Measurements from ENCODE around the gene PACRG. TPM values are rescaled to one million over a fixed set of nuclear protein-coding genes. Genes with fewer than 3 reads are reported as not detected.

PACRG gene
- polyA plus RNA-seq, 1 donor (not counting 4 experiments of a cell fraction or from before 2014, with no cell fraction given) = 0.31 TPM

DNA sequence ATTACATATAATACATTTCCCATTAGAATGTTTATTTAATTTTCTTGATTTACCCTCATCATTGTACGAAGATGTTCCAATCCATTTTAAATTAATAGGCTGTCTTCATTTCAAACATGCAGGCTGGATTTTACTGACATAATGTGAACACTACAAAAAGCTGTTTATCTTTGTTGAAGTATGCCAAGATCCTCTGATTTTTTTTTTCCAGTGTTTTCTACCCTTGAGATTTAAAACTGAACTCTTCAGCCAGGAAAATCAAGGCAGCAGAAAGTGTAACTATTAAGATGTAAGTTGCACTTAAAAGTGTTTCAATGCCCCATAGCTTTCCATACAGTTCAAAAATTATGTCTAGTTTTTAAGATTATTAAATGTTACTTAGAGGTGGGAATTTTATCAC is 43.7 kb upstream of the PACRG start:
- no peaks in the 10 kb centered on the region for H3K36me3 ChIP-seq (ENCODE audit: control insufficient read depth in 2 of 2, extremely low read depth in 1 of 2, insufficient read depth in 2 of 2, low read length in 2 of 2)
- H4K20me1 ChIP-seq (ENCODE audit: control insufficient read depth, extremely low read depth, insufficient read depth, low read length) = no peaks in the 10 kb centered on the region
- TF ChIP-seq, protein P1, sequence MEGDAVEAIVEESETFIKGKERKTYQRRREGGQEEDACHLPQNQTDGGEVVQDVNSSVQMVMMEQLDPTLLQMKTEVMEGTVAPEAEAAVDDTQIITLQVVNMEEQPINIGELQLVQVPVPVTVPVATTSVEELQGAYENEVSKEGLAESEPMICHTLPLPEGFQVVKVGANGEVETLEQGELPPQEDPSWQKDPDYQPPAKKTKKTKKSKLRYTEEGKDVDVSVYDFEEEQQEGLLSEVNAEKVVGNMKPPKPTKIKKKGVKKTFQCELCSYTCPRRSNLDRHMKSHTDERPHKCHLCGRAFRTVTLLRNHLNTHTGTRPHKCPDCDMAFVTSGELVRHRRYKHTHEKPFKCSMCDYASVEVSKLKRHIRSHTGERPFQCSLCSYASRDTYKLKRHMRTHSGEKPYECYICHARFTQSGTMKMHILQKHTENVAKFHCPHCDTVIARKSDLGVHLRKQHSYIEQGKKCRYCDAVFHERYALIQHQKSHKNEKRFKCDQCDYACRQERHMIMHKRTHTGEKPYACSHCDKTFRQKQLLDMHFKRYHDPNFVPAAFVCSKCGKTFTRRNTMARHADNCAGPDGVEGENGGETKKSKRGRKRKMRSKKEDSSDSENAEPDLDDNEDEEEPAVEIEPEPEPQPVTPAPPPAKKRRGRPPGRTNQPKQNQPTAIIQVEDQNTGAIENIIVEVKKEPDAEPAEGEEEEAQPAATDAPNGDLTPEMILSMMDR (optimal IDR thresholded peaks at IDR 0.05 in 1 of 3, IDR thresholded peaks at IDR 0.05 in 1 of 3, conservative IDR thresholded peaks at IDR 0.05 in 1 of 3; ENCODE audit: extremely low read depth in 1 of 3, insufficient read depth in 2 of 3, low read length in 3 of 3) = no peak
- TF ChIP-seq EZH2 (IDR thresholded peaks at IDR 0.05; ENCODE audit: low read length) = no peak
- no peak overlapping the region for H2AFZ ChIP-seq (ENCODE audit: control insufficient read depth, low read length)
- no peak overlapping the region for H3K4me3 ChIP-seq (ENCODE audit: control insufficient read depth in 2 of 3, extremely low read depth in 1 of 3, insufficient read depth in 2 of 3, low read depth in 1 of 3, low read length in 3 of 3)
- H3K27ac ChIP-seq (ENCODE audit: control insufficient read depth, insufficient read depth, low read length) = no peak overlapping the region
- dilution Hi-C loops (cut with MboI; ENCODE audit: extremely low pct_ligation_motif_present, low sequenced_read_pairs) = no loop called here
- H3K9me3 ChIP-seq (ENCODE audit: control insufficient read depth, low read depth, low read length) = no peaks in the 10 kb centered on the region
- H3K9me1 ChIP-seq (ENCODE audit: control insufficient read depth, extremely low read depth, insufficient read depth, low read length) = no peaks in the 10 kb centered on the region
- DNase-seq (ENCODE audit: low read depth, low spot score) (no peak), FAIRE-seq (no peak)
- no peak overlapping the region for H3K9ac ChIP-seq (ENCODE audit: control insufficient read depth, extremely low read depth, insufficient read depth, low read length)
- no peaks in the 10 kb centered on the region for H3K4me1 ChIP-seq (ENCODE audit: control insufficient read depth, extremely low read depth, insufficient read depth, low read length)
- no peaks in the 10 kb centered on the region for H3K79me2 ChIP-seq (ENCODE audit: control insufficient read depth, insufficient read depth, low read length)
- H3K27me3 ChIP-seq (ENCODE audit: control insufficient read depth, extremely low read depth, insufficient read depth, low read length) = no peaks in the 10 kb centered on the region
- H3K4me2 ChIP-seq (ENCODE audit: control insufficient read depth, extremely low read depth, insufficient read depth, low read depth, low read length) = no peak overlapping the region

DNA sequence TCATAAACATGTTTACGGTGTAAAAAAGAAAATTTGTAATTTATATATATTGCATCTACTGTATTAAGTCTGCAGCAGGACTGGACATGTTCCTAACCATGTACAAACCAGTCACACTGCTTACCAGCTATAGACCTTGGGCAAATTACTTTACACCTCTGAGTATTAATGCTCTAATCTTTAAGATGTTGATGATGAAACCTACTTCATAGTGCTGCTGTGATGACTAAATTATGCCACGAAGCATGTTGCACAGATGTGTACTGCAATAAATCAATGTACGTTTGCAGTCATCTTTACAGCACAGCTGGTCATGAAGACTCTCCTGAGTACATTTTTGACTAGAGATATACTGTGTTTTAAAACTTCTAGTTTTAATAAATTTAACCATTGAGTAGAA is 42.8 kb upstream of the PACRG start:
- no peaks in the 10 kb centered on the region for H3K36me3 ChIP-seq (ENCODE audit: control insufficient read depth in 2 of 2, extremely low read depth in 1 of 2, insufficient read depth in 2 of 2, low read length in 2 of 2)
- no peaks in the 10 kb centered on the region for H3K9me1 ChIP-seq (ENCODE audit: control insufficient read depth, extremely low read depth, insufficient read depth, low read length)
- dilution Hi-C loops (cut with MboI; ENCODE audit: extremely low pct_ligation_motif_present, low sequenced_read_pairs) = no loop called here
- no peak overlapping the region for H3K4me2 ChIP-seq (ENCODE audit: control insufficient read depth, extremely low read depth, insufficient read depth, low read depth, low read length)
- no peaks in the 10 kb centered on the region for H3K4me1 ChIP-seq (ENCODE audit: control insufficient read depth, extremely low read depth, insufficient read depth, low read length)
- peak; percentile 25 for DNase-seq (ENCODE audit: low read depth, low spot score)
- H3K27me3 ChIP-seq (ENCODE audit: control insufficient read depth, extremely low read depth, insufficient read depth, low read length) = no peaks in the 10 kb centered on the region
- H2AFZ ChIP-seq (ENCODE audit: control insufficient read depth, low read length) = no peak overlapping the region
- FAIRE-seq = no peak
- H3K27ac ChIP-seq (ENCODE audit: control insufficient read depth, insufficient read depth, low read length) = no peak overlapping the region
- no peaks in the 10 kb centered on the region for H3K9me3 ChIP-seq (ENCODE audit: control insufficient read depth, low read depth, low read length)
- no peaks in the 10 kb centered on the region for H3K79me2 ChIP-seq (ENCODE audit: control insufficient read depth, insufficient read depth, low read length)
- no peak overlapping the region for H3K4me3 ChIP-seq (ENCODE audit: control insufficient read depth in 2 of 3, extremely low read depth in 1 of 3, insufficient read depth in 2 of 3, low read depth in 1 of 3, low read length in 3 of 3)
- H3K9ac ChIP-seq (ENCODE audit: control insufficient read depth, extremely low read depth, insufficient read depth, low read length) = no peak overlapping the region
- H4K20me1 ChIP-seq (ENCODE audit: control insufficient read depth, extremely low read depth, insufficient read depth, low read length) = no peaks in the 10 kb centered on the region
- TF ChIP-seq, protein P1 (optimal IDR thresholded peaks at IDR 0.05 in 1 of 3, IDR thresholded peaks at IDR 0.05 in 1 of 3, conservative IDR thresholded peaks at IDR 0.05 in 1 of 3; ENCODE audit: extremely low read depth in 1 of 3, insufficient read depth in 2 of 3, low read length in 3 of 3) = no peak
- no peak for TF ChIP-seq EZH2 (IDR thresholded peaks at IDR 0.05; ENCODE audit: low read length)
